ENCODE measurements around the gene XPC. TPM values are rescaled to one million over a fixed set of nuclear protein-coding genes. Genes with fewer than 3 reads are reported as not detected.

XPC gene
- total and polyA plus RNA-seq, 2 of the 8 experiments (the other 6 are each of a cell fraction or from before 2014, with no cell fraction given), result 8.8 to 27.3 TPM

GRCh38 chr3:14169435-14169834 is 9.0 kb downstream of the XPC start:
- no peak overlapping the region for H2BK120ac ChIP-seq (replicated peaks; ENCODE audit: low read depth, low read length)
- H3K18ac ChIP-seq (ENCODE audit: extremely low read depth, low read length), result no peak overlapping the region
- peaks cover 0 to 3% of the 10 kb centered on the region in 2 experiments for H4K20me1 ChIP-seq (replicated peaks in 1 of 2; ENCODE audit: control insufficient read depth in 1 of 2, insufficient read depth in 2 of 2, low read length in 2 of 2)
- TF ChIP-seq SRF (IDR thresholded peaks at IDR 0.05; ENCODE audit: low read depth, low read length), result no peak
- no peak for TF ChIP-seq CBX5 (IDR thresholded peaks at IDR 0.05; ENCODE audit: low read depth, low read length)
- no peak for TF ChIP-seq SAP30 (IDR thresholded peaks at IDR 0.05; ENCODE audit: insufficient read depth, insufficient replicate concordance, low read length)
- no peak for TF ChIP-seq NRF1 (IDR thresholded peaks at IDR 0.05; ENCODE audit: low read depth, low read length)
- no peak for TF ChIP-seq CREB1 (IDR thresholded peaks at IDR 0.05)
- no peak for TF ChIP-seq YY1 (IDR thresholded peaks at IDR 0.05; ENCODE audit: low read depth, low read length)
- H2BK5ac ChIP-seq (ENCODE audit: low read depth, low read length), result no peak overlapping the region
- H2BK12ac ChIP-seq (ENCODE audit: low read depth, low read length), result no peak overlapping the region
- no peak overlapping the region for H3K56ac ChIP-seq (replicated peaks; ENCODE audit: insufficient read length, low read depth, low read length)
- FAIRE-seq, result no peak
- no peak overlapping the region for H3K9ac ChIP-seq (replicated peaks in 1 of 4; ENCODE audit: extremely low read depth in 1 of 4, low read depth in 3 of 4, low read length in 3 of 4)
- H3K27me3 ChIP-seq (replicated peaks in 1 of 4; ENCODE audit: control insufficient read depth in 3 of 4, extremely low read depth in 1 of 4, insufficient read depth in 3 of 4, low read length in 3 of 4), result no peaks in the 10 kb centered on the region
- no peak overlapping the region for H3K14ac ChIP-seq (ENCODE audit: insufficient read length)
- no peak overlapping the region for H4K8ac ChIP-seq (ENCODE audit: extremely low read depth, insufficient read depth, low read length)
- no peak for DNase-seq (ENCODE audit: low read depth in 1 of 2, low spot score in 2 of 2)
- peaks cover 19 to 71% (median 60%) of the 10 kb centered on the region in 4 experiments; a peak in 7 of 8 replicates for H3K36me3 ChIP-seq (ENCODE audit: control insufficient read depth in 2 of 4, insufficient read depth in 4 of 4, low read length in 3 of 4)
- H3K4me2 ChIP-seq (ENCODE audit: insufficient read depth in 1 of 2, low read depth in 2 of 2, low read length in 2 of 2), result no peak overlapping the region
- no peaks in the 10 kb centered on the region for H3K4me1 ChIP-seq (replicated peaks in 1 of 4; ENCODE audit: control insufficient read depth in 3 of 4, insufficient read depth in 4 of 4, low read length in 3 of 4)
- no peak overlapping the region for H3K4me3 ChIP-seq (ENCODE audit: extremely low read depth in 1 of 4, insufficient read depth in 2 of 4, low read depth in 3 of 4, low read length in 4 of 4)
- no peak overlapping the region for H2AFZ ChIP-seq (ENCODE audit: low read length)
- no peak overlapping the region for H2BK15ac ChIP-seq (ENCODE audit: low read length)
- no peak overlapping the region for H2BK20ac ChIP-seq (ENCODE audit: low read length)
- no peaks in the 10 kb centered on the region for H3K79me1 ChIP-seq (ENCODE audit: low read depth, low read length)
- no peak overlapping the region for H3K4ac ChIP-seq (replicated peaks; ENCODE audit: insufficient read length, low read depth, low read length)
- no peak overlapping the region for H4K5ac ChIP-seq (ENCODE audit: insufficient read length, low read depth, low read length)
- POLR2A ChIA-PET (ENCODE audit: partially characterized antibody), result interaction anchor here (0.8 kb wide), 1 partner anchor 24 kb away, joined by 3 read pairs; no protein-coding TSS in a partner anchor
- H3K27ac ChIP-seq (ENCODE audit: low read depth, low read length), result no peak overlapping the region
- no peaks in the 10 kb centered on the region for H3K9me3 ChIP-seq (ENCODE audit: insufficient read depth in 2 of 2, low read depth in 1 of 2, low read length in 1 of 2)
- WGBS, 2 experiments (ENCODE audit: extremely low coverage in 1 of 2, insufficient coverage in 1 of 2, insufficient read length in 1 of 2, insufficient replicate concordance in 2 of 2, low coverage in 1 of 2, low lambda C conversion rate in 2 of 2, missing lambda C conversion rate in 1 of 2), result 82% methylated on average over 2 of the region's 2 CpGs; no CpG with 5 or more reads in 1 of the 2 experiments
- no peak overlapping the region for H2AK5ac ChIP-seq (ENCODE audit: low read depth, low read length)
- H4K91ac ChIP-seq (replicated peaks; ENCODE audit: insufficient read length, low read length), result no peak overlapping the region
- H3K23me2 ChIP-seq (ENCODE audit: low read depth, low read length), result no peaks in the 10 kb centered on the region
- CTCF ChIA-PET (ENCODE audit: partially characterized antibody), result interaction anchor here (0.6 kb wide), 1 partner anchor 63 kb away, joined by 3 read pairs; no protein-coding TSS in a partner anchor
- peaks cover 0 to 6% of the 10 kb centered on the region in 2 experiments; a peak in 1 of 4 replicates for H3K79me2 ChIP-seq (ENCODE audit: control insufficient read depth in 1 of 2, insufficient read depth in 2 of 2, low read length in 2 of 2)
- no peak overlapping the region for H3K23ac ChIP-seq (ENCODE audit: insufficient read length)

Measured in H1 (cell line).